ENCODE data around the gene HSPE1.
"Not testable (repeated sequence)": the region's sequence is repeated elsewhere in the genome, so short reads cannot be mapped to it uniquely, and the experiment has no call there.

HSPE1 gene

GRCh38 chr2:197472166-197472565, 28.0 kb upstream of the HSPE1 start:
- no peak for TF ChIP-seq CTCF (IDR thresholded peaks at IDR 0.05; ENCODE audit: insufficient read depth, low read length, poor library complexity, severe bottlenecking)
- Histone ChIP-seq H3K36me3 (ENCODE audit: control insufficient read depth, insufficient read depth, low read length) (peaks cover 12% of the 10 kb centered on the region), H3K27me3 (replicated peaks; ENCODE audit: control insufficient read depth, insufficient read depth, low read length) (no peaks in the 10 kb centered on the region), H3K4me3 (replicated peaks; ENCODE audit: low read depth, low read length) (no peak overlapping the region)
- DNase-seq (ENCODE audit: extremely low read depth, insufficient read length), result no peak

DNA sequence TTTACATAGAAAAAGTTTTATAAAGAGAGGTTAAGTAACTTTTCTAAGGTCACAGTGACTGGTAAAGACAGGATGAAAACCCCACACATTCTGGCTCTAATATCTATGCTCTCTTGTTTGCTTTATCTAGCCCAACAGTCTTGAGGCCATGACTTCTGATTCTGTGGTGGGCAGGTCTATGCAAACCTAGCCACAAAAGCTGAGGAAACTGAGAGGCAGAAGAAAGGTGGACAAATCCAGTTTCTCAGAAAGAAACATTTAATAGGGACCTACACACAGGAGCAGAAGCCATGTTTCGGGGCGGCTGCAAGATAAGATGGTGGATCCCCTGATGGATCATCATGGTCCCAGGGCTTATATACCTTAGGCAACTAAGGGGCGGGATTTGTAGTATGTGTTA, 22.4 kb upstream of the HSPE1 start:
- no peak for TF ChIP-seq CTCF (IDR thresholded peaks at IDR 0.05; ENCODE audit: insufficient read depth, low read length, poor library complexity, severe bottlenecking)
- H3K27me3 ChIP-seq (replicated peaks; ENCODE audit: control insufficient read depth, insufficient read depth, low read length), result no peaks in the 10 kb centered on the region
- DNase-seq (ENCODE audit: extremely low read depth, insufficient read length), result no peak
- H3K4me3 ChIP-seq (replicated peaks; ENCODE audit: low read depth, low read length), result no peak overlapping the region
- H3K36me3 ChIP-seq (ENCODE audit: control insufficient read depth, insufficient read depth, low read length), result peaks cover 10% of the 10 kb centered on the region

DNA sequence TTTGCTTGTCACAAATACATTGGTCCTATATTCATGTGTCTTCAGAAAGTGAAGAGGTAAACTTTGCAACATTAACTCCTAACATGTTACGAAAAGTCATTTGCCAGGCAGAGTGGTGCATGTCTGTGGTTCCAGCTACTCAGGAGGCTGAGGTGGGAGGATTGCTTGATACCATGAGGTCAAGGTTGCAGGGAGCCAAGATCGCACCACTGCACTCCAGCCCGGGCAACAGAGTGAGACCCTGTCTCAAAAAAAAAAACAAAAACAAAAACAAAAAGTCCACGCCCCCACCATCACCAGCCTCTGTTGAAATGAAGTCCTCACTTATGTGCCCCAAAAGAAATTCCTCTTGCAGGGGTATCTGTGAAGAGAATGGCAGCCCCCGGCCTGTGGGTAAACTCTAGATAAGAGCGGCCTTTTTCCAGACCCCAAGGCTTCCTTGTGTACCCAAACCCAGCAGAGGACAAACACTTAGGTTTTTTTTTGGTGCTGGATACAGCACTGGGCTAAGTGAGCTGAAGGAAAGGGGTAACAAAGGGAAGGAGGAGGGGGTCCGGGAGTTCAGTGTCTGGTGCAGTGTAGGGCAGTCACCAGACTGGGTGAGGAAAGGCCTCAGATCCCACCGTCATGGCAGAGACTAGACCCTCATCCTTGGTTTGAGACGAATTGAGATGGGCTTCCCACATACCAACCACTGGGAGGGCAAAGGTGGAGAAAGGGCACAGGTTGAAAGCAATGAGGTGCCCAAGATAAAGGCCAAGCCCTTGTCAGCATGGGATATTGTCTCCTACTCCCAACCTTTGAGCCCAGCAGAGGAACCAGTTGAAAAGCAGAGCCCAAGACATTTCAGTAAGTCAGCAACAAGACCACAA, 19.8 kb upstream of the HSPE1 start:
- no peak overlapping the region for H3K4me3 ChIP-seq (replicated peaks; ENCODE audit: low read depth, low read length)
- H3K36me3 ChIP-seq (ENCODE audit: control insufficient read depth, insufficient read depth, low read length), result peaks cover 9% of the 10 kb centered on the region
- no peaks in the 10 kb centered on the region for H3K27me3 ChIP-seq (replicated peaks; ENCODE audit: control insufficient read depth, insufficient read depth, low read length)
- no peak for DNase-seq (ENCODE audit: extremely low read depth, insufficient read length)
- TF ChIP-seq CTCF (IDR thresholded peaks at IDR 0.05; ENCODE audit: insufficient read depth, low read length, poor library complexity, severe bottlenecking), result no peak

- not testable (repeated sequence) for DNase-seq (ENCODE audit: extremely low read depth, insufficient read length); H3K4me3 ChIP-seq (replicated peaks; ENCODE audit: low read depth, low read length); H3K36me3 ChIP-seq (ENCODE audit: control insufficient read depth, insufficient read depth, low read length); H3K27me3 ChIP-seq (replicated peaks; ENCODE audit: control insufficient read depth, insufficient read depth, low read length)
Measured at GRCh38 chr2:197484248-197484647, 15.9 kb upstream of the HSPE1 start.

DNA sequence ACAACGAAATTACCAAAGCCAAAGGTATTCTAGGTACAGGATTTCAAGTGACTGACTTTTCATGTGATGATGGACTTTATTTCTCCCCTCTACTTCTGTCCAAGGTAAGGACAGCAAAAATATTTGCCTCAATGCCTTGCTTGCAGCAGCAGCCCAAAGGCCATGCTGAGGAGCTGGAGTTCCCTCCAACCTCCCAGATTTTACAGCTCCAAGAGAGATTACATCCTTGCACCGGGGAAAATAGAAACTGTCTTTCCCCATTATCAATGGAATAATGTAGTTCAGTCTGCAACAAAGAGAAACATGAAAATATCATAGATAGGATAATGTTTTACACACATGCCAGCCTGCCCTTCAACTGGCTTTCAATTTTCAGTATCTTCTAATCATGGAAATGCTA, 14.0 kb upstream of the HSPE1 start:
- Histone ChIP-seq H3K36me3 (ENCODE audit: control insufficient read depth, insufficient read depth, low read length) (peaks cover 12% of the 10 kb centered on the region), H3K4me3 (replicated peaks; ENCODE audit: low read depth, low read length) (no peak overlapping the region), H3K27me3 (replicated peaks; ENCODE audit: control insufficient read depth, insufficient read depth, low read length) (no peaks in the 10 kb centered on the region)
- TF ChIP-seq CTCF (IDR thresholded peaks at IDR 0.05; ENCODE audit: insufficient read depth, low read length, poor library complexity, severe bottlenecking), result no peak
- no peak for DNase-seq (ENCODE audit: extremely low read depth, insufficient read length)

DNA sequence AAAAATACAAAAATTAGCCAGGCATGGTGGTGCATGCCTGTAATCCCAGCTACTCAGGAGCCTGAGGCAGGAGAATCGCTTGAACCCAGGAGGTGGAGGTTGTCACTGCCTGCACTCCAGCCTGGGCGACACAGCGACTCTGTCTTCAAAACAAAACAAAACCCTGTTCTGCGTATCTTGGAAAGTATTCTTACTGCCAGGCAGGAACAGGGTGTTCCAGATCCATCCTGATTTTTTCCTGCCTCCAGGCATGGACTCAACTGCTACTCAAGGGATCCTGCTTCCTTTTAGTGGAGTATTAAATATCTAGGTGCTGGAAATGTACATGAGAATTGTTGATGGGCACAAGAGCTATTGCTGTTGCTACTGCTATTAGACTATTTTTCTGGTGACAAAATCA, 12.8 kb upstream of the HSPE1 start:
- no peak for DNase-seq (ENCODE audit: extremely low read depth, insufficient read length)
- Histone ChIP-seq H3K27me3 (replicated peaks; ENCODE audit: control insufficient read depth, insufficient read depth, low read length) (no peaks in the 10 kb centered on the region), H3K36me3 (ENCODE audit: control insufficient read depth, insufficient read depth, low read length) (peaks cover 17% of the 10 kb centered on the region), H3K4me3 (replicated peaks; ENCODE audit: low read depth, low read length) (no peak overlapping the region)
- TF ChIP-seq CTCF (IDR thresholded peaks at IDR 0.05; ENCODE audit: insufficient read depth, low read length, poor library complexity, severe bottlenecking), result no peak

Measured in GM06990 (cell line).